GM12878 (cell line): ENCODE data around the gene UMOD. TPM values are rescaled to one million over a fixed set of nuclear protein-coding genes. Genes with fewer than 3 reads are reported as not detected.

ENCODE experiments used
- ATAC-seq: fragments of 200-7000 bp; cut with Tn5 transposase; 3 replicates; pipeline ENCODE4 v1.9.1; 2020; ENCODE audit warnings: mild to moderate bottlenecking, moderate library complexity
- BruUV-seq: library from RNA; stranded (reverse); fragments of 400-500 nt; replicated peaks from 2 replicates; lab custom pipeline; 2021; lab: Mats Ljungman, UMichigan
- CTCF ChIA-PET: fragments of 300-600 bp; sonication (Branson Sonifier 250); formaldehyde crosslinking; extraction: SDS; loops from one replicate; lab custom pipeline; 2021; ENCODE audit warnings: inconsistent platforms; lab: Yijun Ruan, JAX
- POLR2A ChIA-PET: fragments of 350-600 bp; formaldehyde crosslinking; extraction: SDS; loops from one replicate; lab custom pipeline; 2021; ENCODE audit warnings: inconsistent platforms; lab: Charles Lee
- RAD21 ChIA-PET: fragments of 300-600 bp; sonication (Branson Sonifier 250); formaldehyde crosslinking; loops from one replicate; lab custom pipeline; 2023; ENCODE audit warnings: antibody characterized with exemption; ENCODE audit not compliant: unreplicated experiment; lab: Charles Lee
- SMC1A ChIA-PET: fragments of 300-600 bp; sonication (Branson Sonifier 250); formaldehyde crosslinking; loops from one replicate; lab custom pipeline; 2023; ENCODE audit not compliant: unreplicated experiment, uncharacterized antibody; lab: Charles Lee
- DNase-seq: peaks from one replicate; pipeline ENCODE4 v3.0.0-alpha.2; 2011; ENCODE audit warnings: low read depth, low spot score
- FAIRE-seq: peaks from 3 replicates; lab custom pipeline; 2011; peaks lifted over from hg19 to GRCh38; lab: Jason Lieb, UNC
- H2AFZ ChIP-seq: 2 replicates; pipeline ENCODE4 v1.6.0; 2011; ENCODE audit warnings: low read depth, low read length, control low read depth; ENCODE audit not compliant: control insufficient read depth
- H3K27ac ChIP-seq: 2 replicates; pipeline ENCODE4 v1.5.1; 2011; ENCODE audit warnings: control low read depth; ENCODE audit not compliant: control insufficient read depth, insufficient read depth
- H3K27me3 ChIP-seq, 2 experiments: replicated peaks in 1 of 2; 2 replicates each; pipeline versions ENCODE4 v1.6.0 to v1.6.1; 2011; ENCODE audit warnings: low read length in 1 of 2; ENCODE audit not compliant: control insufficient read depth in 2 of 2, insufficient read depth in 2 of 2
- H3K36me3 ChIP-seq, 2 experiments: 2 replicates each; pipeline ENCODE4 v1.5.1; 2011; ENCODE audit warnings: low read length in 1 of 2; ENCODE audit not compliant: control insufficient read depth in 2 of 2, insufficient read depth in 2 of 2
- H3K4me1 ChIP-seq: 2 replicates; pipeline ENCODE4 v1.6.1; 2011; ENCODE audit warnings: mild to moderate bottlenecking, low read length, moderate library complexity, mixed read lengths; ENCODE audit not compliant: control insufficient read depth, insufficient read depth
- H3K4me2 ChIP-seq: 2 replicates; pipeline ENCODE4 v1.6.0; 2011; ENCODE audit warnings: control low read depth; ENCODE audit not compliant: control insufficient read depth, insufficient read depth
- H3K4me3 ChIP-seq: fragments of 200-600 bp; sonication (generic); 2 replicates; pipeline ENCODE4 v1.5.1; 2016
- H3K79me2 ChIP-seq: 2 replicates; pipeline ENCODE4 v1.6.0; 2011; ENCODE audit warnings: low read length; ENCODE audit not compliant: control insufficient read depth, insufficient read depth
- H3K9ac ChIP-seq: 2 replicates; pipeline ENCODE4 v1.8.0; 2011; ENCODE audit warnings: low read length, control low read depth, mixed read lengths; ENCODE audit not compliant: control insufficient read depth, insufficient read depth
- H3K9me3 ChIP-seq: replicated peaks from 3 replicates; pipeline ENCODE4 v1.5.1; 2011; ENCODE audit warnings: mild to moderate bottlenecking, low read length; ENCODE audit not compliant: control insufficient read depth, insufficient read depth
- H4K20me1 ChIP-seq: 2 replicates; pipeline ENCODE4 v1.6.0; 2011; ENCODE audit not compliant: control insufficient read depth, insufficient read depth
- CBFB ChIP-seq: IDR thresholded peaks from 2 replicates; pipeline ENCODE4 v1.6.1; 2016; ENCODE audit warnings: antibody characterized with exemption, low read depth
- CBX3 ChIP-seq: fragments of 200-600 bp; sonication (generic); IDR thresholded peaks from 2 replicates; pipeline ENCODE4 v1.6.1; 2016; ENCODE audit warnings: low read depth, borderline replicate concordance
- CUX1 ChIP-seq: IDR thresholded peaks from 2 replicates; pipeline ENCODE4 v1.6.1; 2012; ENCODE audit warnings: improper control_type of control experiment, low read depth, low read length; ENCODE audit not compliant: insufficient replicate concordance
- IRF4 ChIP-seq: IDR thresholded peaks from 2 replicates; pipeline ENCODE4 v1.6.1; 2011; ENCODE audit warnings: low read depth, low read length
- RB1 ChIP-seq: fragments of 450-650 bp; formaldehyde crosslinking; IDR thresholded peaks from 2 replicates; pipeline ENCODE4 v1.6.1; 2017; ENCODE audit warnings: mild to moderate bottlenecking, borderline replicate concordance
- SIN3A ChIP-seq: IDR thresholded peaks from 2 replicates; pipeline ENCODE4 v1.6.1; 2012; ENCODE audit warnings: low read depth, low read length, improper control_type of control experiment
- WGBS: methylation state at CpG from one replicate; pipeline ENCODE4 v1.1.6; 2016; ENCODE audit warnings: low lambda C conversion rate; ENCODE audit not compliant: insufficient replicate concordance, insufficient coverage; ENCODE audit errors: missing lambda C conversion rate; 5-methylcytosine and 5-hydroxymethylcytosine counted together
- in situ Hi-C: fragments of 300-500 bp; cut with MboI; formaldehyde crosslinking; loops from 9 replicates; pipeline ENCODE4 v1.14.3; 2018; ENCODE audit warnings: mixed read lengths
- intact Hi-C: fragments of 100-400 bp; cut with micrococcal nuclease; formaldehyde crosslinking; loops from one replicate; pipeline ENCODE4 v1.14.2; 2022; ENCODE audit not compliant: unreplicated experiment
- polyA plus RNA-seq, 11 experiments: library from polyadenylated mRNA; depleted of rRNA in 4 of 11; unstranded in 6 of 11; stranded (reverse) in 5 of 11; fragments of >200 nt; fragmentation: Nextera tagmentation in 4 of 11; fragmentation: Illumina TruSeq in 1 of 11; extraction: Ambion mirVana in 4 of 11; extraction: Trizol in 1 of 11; gene quantifications; 1 replicate in 1 of 11; 2 replicates in 10 of 11; pipeline versions ENCODE4 v1.2.1 to v1.2.3, GENCODE V29; 2011 to 2016; ENCODE audit warnings: inconsistent platforms in 2 of 11, missing spikeins in 2 of 11, low read depth in 1 of 11
- total RNA-seq, 4 experiments: library from RNA; depleted of rRNA in 3 of 4; stranded (reverse); fragments of >200 nt in 3 of 4; fragmentation: Illumina TruSeq in 1 of 4; extraction: Trizol in 1 of 4; gene quantifications; 2 replicates each; pipeline versions ENCODE4 v1.2.1 to v1.2.3, GENCODE V29; 2013 to 2021

UMOD gene
- total and polyA plus RNA-seq, 10 of the 15 experiments (the other 5 are each of a cell fraction or from before 2014, with no cell fraction given) = not detected

- in situ Hi-C loops = no loop called here
Observed at GRCh38 chr16:20334396-20334795, 18.1 kb downstream of the UMOD start.

More at GRCh38 chr16:20334396-20334795, 18.1 kb downstream of the UMOD start:
- Histone ChIP-seq H3K4me1 (no peaks in the 10 kb centered on the region), H3K79me2 (no peaks in the 10 kb centered on the region), H4K20me1 (no peaks in the 10 kb centered on the region), H3K36me3 (no peaks in the 10 kb centered on the region), H3K27me3 (no peaks in the 10 kb centered on the region; a peak in 1 of 4 replicates), H3K9me3 (no peaks in the 10 kb centered on the region), H2AFZ (no peak overlapping the region), H3K4me3 (no peak overlapping the region), H3K9ac (no peak overlapping the region), H3K4me2 (no peak overlapping the region), H3K27ac (no peak overlapping the region)
- 0% methylated on average over 1 of the region's 1 CpG for WGBS
- TF ChIP-seq CBX3 = no peak
- TF ChIP-seq SIN3A = no peak
- no peak for TF ChIP-seq RB1
- no peak for TF ChIP-seq IRF4
- no peak for TF ChIP-seq CBFB
- no peak for TF ChIP-seq CUX1
- ChIA-PET CTCF (no interaction called here), SMC1A (no interaction called here), RAD21 (no interaction called here), POLR2A (no interaction called here)
- intact Hi-C loops = no loop called here
- ATAC-seq (no peak), DNase-seq (no peak), FAIRE-seq (no peak)
- BruUV-seq = no TSS peak
